GM21381 (cell line): Measurements from ENCODE around the gene METTL8.

Source experiments
- ATAC-seq: cut with Tn5 transposase; IDR thresholded peaks from one replicate; pipeline ENCODE4 v1.9.1; 2021; ENCODE audit warnings: mild to moderate bottlenecking, moderate library complexity; ENCODE audit not compliant: unreplicated experiment

The METTL8 gene

GRCh38 chr2:171433763-171434012, at the start of gene METTL8:
Gene METTL8 (minus strand): TSS chr2:171433990. CDS start chr2:171392185, 41,805 bp downstream.
- ATAC-seq, result no peak

- ATAC-seq, result no peak
These were observed 49.1 kb upstream of the METTL8 start for GRCh38 chr2:171482877-171483276.

- no peak for ATAC-seq
These were observed 48.5 kb upstream of the METTL8 start for GRCh38 chr2:171482308-171482707.

GRCh38 chr2:171480908-171481307, 47.1 kb upstream of the METTL8 start:
- no peak for ATAC-seq

GRCh38 chr2:171479154-171479814, 45.5 kb upstream of the METTL8 start:
- no peak for ATAC-seq

GRCh38 chr2:171478345-171478744, 44.6 kb upstream of the METTL8 start:
- ATAC-seq, result no peak

GRCh38 chr2:171475979-171476378, 42.2 kb upstream of the METTL8 start:
- no peak for ATAC-seq

- ATAC-seq, result no peak
These were observed 36.3 kb upstream of the METTL8 start for GRCh38 chr2:171470129-171470528.

- ATAC-seq, result no peak
These were observed 35.4 kb upstream of the METTL8 start for GRCh38 chr2:171469176-171469575.

- ATAC-seq, result no peak
These were observed 26.7 kb upstream of the METTL8 start for GRCh38 chr2:171460537-171460936.

- ATAC-seq, result no peak
These were observed 25.7 kb upstream of the METTL8 start for GRCh38 chr2:171459498-171459897.

- ATAC-seq, result no peak
These were observed 19.0 kb upstream of the METTL8 start for GRCh38 chr2:171452773-171453172.

GRCh38 chr2:171451074-171451473, 17.3 kb upstream of the METTL8 start:
- no peak for ATAC-seq

GRCh38 chr2:171447675-171448074, 13.9 kb upstream of the METTL8 start:
- ATAC-seq, result no peak

- no peak for ATAC-seq
These were observed 7.7 kb upstream of the METTL8 start for GRCh38 chr2:171441470-171441869.

- ATAC-seq, result no peak
These were observed 2.5 kb upstream of the METTL8 start for GRCh38 chr2:171436307-171436706.

- peak; percentile 91 for ATAC-seq
These were observed 511 bp upstream of the METTL8 start, which contains the start of gene DCAF17 for GRCh38 chr2:171434013-171434989. Gene DCAF17 (plus strand): TSS chr2:171434226. CDS start chr2:171434578, 352 bp downstream.

GRCh38 chr2:171432969-171433762, 624 bp downstream of the METTL8 start:
- no peak for ATAC-seq

GRCh38 chr2:171432206-171432968, 1.4 kb downstream of the METTL8 start:
- no peak for ATAC-seq

- ATAC-seq, result no peak
These were observed 2.1 kb downstream of the METTL8 start for GRCh38 chr2:171431677-171432167.
